DND-41 (cell line): ENCODE results near the gene SYNE2.

Source experiments
- ATAC-seq: fragments of 200-7000 bp; cut with Tn5 transposase; 3 replicates; pipeline ENCODE4 v1.9.1; 2021; ENCODE audit warnings: low read depth; ENCODE audit not compliant: insufficient read depth
- DNase-seq: peaks from one replicate; pipeline ENCODE4 v3.0.0-alpha.2; 2020
- H2AFZ ChIP-seq: 2 replicates; pipeline ENCODE4 v1.6.0; 2012; ENCODE audit warnings: low read depth, low read length
- H3K27ac ChIP-seq: 2 replicates; pipeline ENCODE4 v1.5.1; 2012; ENCODE audit warnings: low read length, inconsistent platforms
- H3K27me3 ChIP-seq: fragments of 200-600 bp; sonication (generic); 2 replicates; pipeline ENCODE4 v1.6.0; 2012; ENCODE audit warnings: low read length, mild to moderate bottlenecking, inconsistent platforms; ENCODE audit not compliant: insufficient read depth, poor library complexity
- H3K36me3 ChIP-seq: 2 replicates; pipeline ENCODE4 v1.5.1; 2012; ENCODE audit warnings: low read length, inconsistent platforms; ENCODE audit not compliant: insufficient read depth
- H3K4me1 ChIP-seq: 2 replicates; pipeline ENCODE4 v1.5.1; 2012; ENCODE audit warnings: mild to moderate bottlenecking, low read length; ENCODE audit not compliant: insufficient read depth
- H3K4me2 ChIP-seq: 2 replicates; pipeline ENCODE4 v1.6.0; 2012; ENCODE audit warnings: mild to moderate bottlenecking, moderate library complexity, low read length, inconsistent platforms; ENCODE audit not compliant: insufficient read depth
- H3K4me3 ChIP-seq, 2 experiments: fragments of 200-600 bp in 1 of 2; shearing (Covaris generic) in 1 of 2; 2 replicates each; pipeline ENCODE4 v1.5.1; 2012 to 2016; ENCODE audit warnings: inconsistent platforms in 2 of 2, low read length in 2 of 2, mild to moderate bottlenecking in 2 of 2, low read depth in 1 of 2, moderate library complexity in 1 of 2
- H3K79me2 ChIP-seq: 2 replicates; pipeline ENCODE4 v1.6.0; 2012; ENCODE audit warnings: low read length, inconsistent platforms; ENCODE audit not compliant: insufficient read depth
- H3K9ac ChIP-seq: 2 replicates; pipeline ENCODE4 v1.6.0; 2012; ENCODE audit warnings: low read depth, mild to moderate bottlenecking, inconsistent platforms, low read length, moderate library complexity
- H3K9me3 ChIP-seq: 2 replicates; pipeline ENCODE4 v1.5.1; 2012; ENCODE audit warnings: low read length, moderate library complexity, mild to moderate bottlenecking, inconsistent platforms; ENCODE audit not compliant: insufficient read depth, severe bottlenecking
- H4K20me1 ChIP-seq: 2 replicates; pipeline ENCODE4 v1.6.0; 2012; ENCODE audit warnings: low read length; ENCODE audit not compliant: insufficient read depth
- CTCF ChIP-seq: IDR thresholded peaks from 2 replicates; pipeline ENCODE4 v1.5.1; 2012; ENCODE audit warnings: borderline replicate concordance, low read length, moderate library complexity, mild to moderate bottlenecking; ENCODE audit not compliant: poor library complexity, severe bottlenecking; ENCODE audit errors: extremely low read depth
- EZH2 ChIP-seq: IDR thresholded peaks from 3 replicates; pipeline ENCODE4 v1.6.1; 2012; ENCODE audit warnings: borderline replicate concordance, low read depth, mild to moderate bottlenecking, moderate library complexity, low read length, inconsistent platforms; ENCODE audit not compliant: severe bottlenecking

The SYNE2 gene

DNA sequence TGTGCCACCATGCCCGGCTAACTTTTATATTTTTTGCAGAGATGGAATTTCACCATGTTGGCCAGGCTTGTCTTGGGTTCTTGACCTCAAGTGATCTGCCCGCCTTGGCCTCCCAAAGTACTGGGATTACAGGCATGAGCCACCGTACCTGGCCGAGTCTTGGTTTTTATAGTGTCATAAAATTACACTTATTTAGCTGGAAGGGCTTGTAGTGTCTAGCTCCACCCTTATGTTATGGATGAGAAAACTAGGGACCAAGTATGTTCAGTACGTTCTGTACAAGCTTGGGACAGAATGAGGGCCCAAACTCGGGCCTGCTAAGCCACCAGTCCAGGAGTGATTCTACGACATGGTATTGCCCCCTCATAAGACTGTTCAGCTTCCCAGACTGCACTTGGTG lies 35.1 kb downstream of the SYNE2 start:
- DNase-seq = no peak
- peak overlapping the region; percentile 53 for H3K27ac ChIP-seq
- H3K79me2 ChIP-seq = peaks cover 97% of the 10 kb centered on the region
- H2AFZ ChIP-seq = no peak overlapping the region
- H3K27me3 ChIP-seq = no peaks in the 10 kb centered on the region
- ATAC-seq = no peak
- H3K9me3 ChIP-seq = no peaks in the 10 kb centered on the region
- H3K36me3 ChIP-seq = no peaks in the 10 kb centered on the region; the same call in 1 of the 2 replicates
- TF ChIP-seq CTCF = no peak
- TF ChIP-seq EZH2 = no peak
- H3K4me3 ChIP-seq = no peak overlapping the region
- peaks cover 43% of the 10 kb centered on the region for H3K4me1 ChIP-seq
- H3K4me2 ChIP-seq = no peak overlapping the region
- peaks cover 25% of the 10 kb centered on the region; the same call in 1 of the 2 replicates for H4K20me1 ChIP-seq
- H3K9ac ChIP-seq = no peak overlapping the region

DNA sequence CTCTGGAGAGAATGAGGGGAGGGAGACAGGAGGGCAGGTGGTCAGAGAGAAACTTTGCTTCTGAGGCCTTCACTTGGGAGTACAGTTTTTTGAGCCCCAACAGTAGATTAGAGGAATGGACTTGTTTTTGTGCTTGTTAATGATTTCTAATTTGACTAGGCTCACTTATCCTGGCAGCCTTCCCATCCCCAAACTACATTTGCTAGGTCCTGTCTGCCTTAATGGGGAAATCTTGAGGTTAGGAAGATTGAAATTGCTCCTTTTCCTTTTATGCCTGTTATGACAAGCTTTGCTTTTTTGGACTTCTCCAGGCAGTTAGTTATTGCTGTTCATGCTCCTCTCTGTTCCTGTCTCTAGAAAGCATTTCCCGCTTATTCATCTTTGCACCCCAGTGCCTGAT lies 37.7 kb downstream of the SYNE2 start:
- Histone ChIP-seq H3K27me3 (no peaks in the 10 kb centered on the region), H3K4me1 (peaks cover 45% of the 10 kb centered on the region), H2AFZ (no peak overlapping the region), H3K79me2 (peaks cover 96% of the 10 kb centered on the region), H4K20me1 (peaks cover 19% of the 10 kb centered on the region; the same call in 1 of the 2 replicates), H3K4me2 (peak overlapping the region; percentile 51), H3K9ac (peak overlapping the region; percentile 34; the same call in 1 of the 2 replicates), H3K27ac (peak overlapping the region; percentile 67), H3K9me3 (no peaks in the 10 kb centered on the region), H3K4me3 (no peak overlapping the region), H3K36me3 (no peaks in the 10 kb centered on the region)
- DNase-seq = no peak
- ATAC-seq = no peak
- TF ChIP-seq EZH2 (no peak), CTCF (no peak)

DNA sequence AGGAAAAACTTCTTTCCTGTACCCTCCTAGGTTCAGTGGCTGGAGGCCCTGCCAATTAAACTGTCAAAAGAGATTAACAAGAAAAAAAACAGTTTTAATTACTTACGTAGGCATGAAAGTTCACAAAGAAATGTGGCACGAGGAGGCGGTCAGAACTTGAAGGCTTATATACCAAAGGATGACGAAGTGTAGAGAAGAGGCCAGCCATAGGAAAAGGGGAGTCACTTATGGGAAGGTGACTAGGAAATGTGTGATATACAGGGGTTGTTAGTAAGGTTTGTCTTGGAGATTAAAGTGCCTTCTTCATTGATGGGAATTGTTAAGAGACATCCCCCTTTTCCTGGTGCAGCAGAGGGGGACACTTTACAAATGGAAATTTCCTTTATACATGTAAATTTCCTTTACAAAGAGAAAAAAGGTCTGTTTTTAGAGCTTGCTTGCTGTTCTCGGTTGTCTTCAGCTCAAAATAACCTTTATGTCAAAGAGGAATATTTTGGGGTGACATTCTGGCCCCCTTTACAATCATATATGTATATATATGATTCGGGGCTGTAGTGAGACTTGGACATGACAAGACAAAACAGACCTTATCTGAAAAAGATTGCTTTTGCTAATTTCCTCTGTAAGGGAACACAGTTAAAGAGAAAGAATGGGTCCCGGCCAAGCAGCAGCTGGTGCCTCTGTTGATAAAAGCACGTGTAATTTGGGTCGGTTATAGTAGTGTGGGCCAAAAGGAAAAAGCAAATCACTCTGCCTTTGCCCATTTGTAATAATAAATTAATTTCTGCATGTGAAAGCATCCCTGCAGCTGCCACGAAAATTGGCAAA lies 38.6 kb downstream of the SYNE2 start:
- ATAC-seq = peak; percentile 82
- H3K9ac ChIP-seq = peak overlapping the region; percentile 34
- no peaks in the 10 kb centered on the region for H3K27me3 ChIP-seq
- H3K79me2 ChIP-seq = peaks cover 96% of the 10 kb centered on the region
- DNase-seq = peak; percentile 44
- H3K27ac ChIP-seq = peak overlapping the region; percentile 67
- no peak overlapping the region for H3K4me3 ChIP-seq
- H3K4me2 ChIP-seq = peak overlapping the region; percentile 51
- H3K36me3 ChIP-seq = no peaks in the 10 kb centered on the region
- H3K9me3 ChIP-seq = no peaks in the 10 kb centered on the region
- peaks cover 45% of the 10 kb centered on the region for H3K4me1 ChIP-seq
- peaks cover 22% of the 10 kb centered on the region; the same call in 1 of the 2 replicates for H4K20me1 ChIP-seq
- TF ChIP-seq EZH2 = no peak
- no peak for TF ChIP-seq CTCF
- H2AFZ ChIP-seq = no peak overlapping the region
